Neural crest cell (in vitro differentiated cells): ENCODE measurements around the gene BIRC3. TPM values are rescaled to one million over a fixed set of nuclear protein-coding genes. Genes with fewer than 3 reads are reported as not detected.

ENCODE experiments used
- DNase-seq: peaks from one replicate; pipeline ENCODE4 v3.0.0; 2021; ENCODE audit warnings: low read depth, mixed read lengths, low spot score
- H3K27ac Mint-ChIP-seq: one replicate; pipeline ENCODE4 v1.8.0; 2021; ENCODE audit warnings: mild to moderate bottlenecking, mixed read lengths; ENCODE audit not compliant: unreplicated experiment
- H3K27me3 Mint-ChIP-seq: 2 replicates; pipeline ENCODE4 v1.8.0; 2021; ENCODE audit warnings: low read depth, mild to moderate bottlenecking, mixed read lengths
- H3K36me3 Mint-ChIP-seq: 2 replicates; pipeline ENCODE4 v1.8.0; 2021; ENCODE audit warnings: low read depth, mild to moderate bottlenecking, mixed read lengths
- H3K4me1 Mint-ChIP-seq: 2 replicates; pipeline ENCODE4 v1.8.0; 2021; ENCODE audit warnings: mixed read lengths
- H3K4me3 Mint-ChIP-seq: one replicate; pipeline ENCODE4 v1.8.0; 2021; ENCODE audit warnings: mild to moderate bottlenecking, mixed read lengths
- H3K9me3 Mint-ChIP-seq: 2 replicates; pipeline ENCODE4 v1.8.0; 2021; ENCODE audit warnings: mixed read lengths
- total RNA-seq: library from RNA; stranded (reverse); gene quantifications from 2 replicates; pipeline ENCODE4 v1.2.1, GENCODE V29; 2021
- TF ChIP-seq, protein P1 (sequence below): fragments of 200-600 bp; sonication (generic); conservative IDR thresholded peaks from 2 replicates; pipeline ENCODE4 v1.5.0; 2021; ENCODE audit warnings: antibody characterized with exemption, mild to moderate bottlenecking

The BIRC3 gene
- total RNA-seq, 1 donor from 2014 or later: 0.33 TPM

DNA sequence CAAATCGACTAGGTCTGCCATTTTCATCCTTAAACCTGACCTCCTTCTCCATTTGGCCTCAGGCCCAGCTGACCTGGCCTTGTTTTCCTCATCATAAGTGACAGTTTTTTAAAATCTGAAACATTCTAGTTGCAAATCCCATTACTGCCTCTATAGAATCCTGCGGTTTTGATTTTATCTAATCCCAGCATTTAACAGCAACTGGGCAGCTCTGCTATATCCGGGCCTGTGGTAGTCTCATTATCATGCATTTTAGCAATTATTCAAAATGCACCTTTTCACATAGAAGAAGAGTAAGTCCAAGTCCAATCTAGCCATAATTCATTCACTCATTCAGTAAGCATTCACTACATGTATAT, 28.6 kb upstream of the BIRC3 start:
- DNase-seq: no peak
- TF ChIP-seq, protein P1, sequence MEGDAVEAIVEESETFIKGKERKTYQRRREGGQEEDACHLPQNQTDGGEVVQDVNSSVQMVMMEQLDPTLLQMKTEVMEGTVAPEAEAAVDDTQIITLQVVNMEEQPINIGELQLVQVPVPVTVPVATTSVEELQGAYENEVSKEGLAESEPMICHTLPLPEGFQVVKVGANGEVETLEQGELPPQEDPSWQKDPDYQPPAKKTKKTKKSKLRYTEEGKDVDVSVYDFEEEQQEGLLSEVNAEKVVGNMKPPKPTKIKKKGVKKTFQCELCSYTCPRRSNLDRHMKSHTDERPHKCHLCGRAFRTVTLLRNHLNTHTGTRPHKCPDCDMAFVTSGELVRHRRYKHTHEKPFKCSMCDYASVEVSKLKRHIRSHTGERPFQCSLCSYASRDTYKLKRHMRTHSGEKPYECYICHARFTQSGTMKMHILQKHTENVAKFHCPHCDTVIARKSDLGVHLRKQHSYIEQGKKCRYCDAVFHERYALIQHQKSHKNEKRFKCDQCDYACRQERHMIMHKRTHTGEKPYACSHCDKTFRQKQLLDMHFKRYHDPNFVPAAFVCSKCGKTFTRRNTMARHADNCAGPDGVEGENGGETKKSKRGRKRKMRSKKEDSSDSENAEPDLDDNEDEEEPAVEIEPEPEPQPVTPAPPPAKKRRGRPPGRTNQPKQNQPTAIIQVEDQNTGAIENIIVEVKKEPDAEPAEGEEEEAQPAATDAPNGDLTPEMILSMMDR: no peak
- Mint-ChIP-seq H3K4me1 (peaks cover 5% of the 10 kb centered on the region), H3K27ac (no peak overlapping the region), H3K36me3 (no peaks in the 10 kb centered on the region), H3K9me3 (no peaks in the 10 kb centered on the region), H3K4me3 (no peak overlapping the region), H3K27me3 (no peaks in the 10 kb centered on the region)

DNA sequence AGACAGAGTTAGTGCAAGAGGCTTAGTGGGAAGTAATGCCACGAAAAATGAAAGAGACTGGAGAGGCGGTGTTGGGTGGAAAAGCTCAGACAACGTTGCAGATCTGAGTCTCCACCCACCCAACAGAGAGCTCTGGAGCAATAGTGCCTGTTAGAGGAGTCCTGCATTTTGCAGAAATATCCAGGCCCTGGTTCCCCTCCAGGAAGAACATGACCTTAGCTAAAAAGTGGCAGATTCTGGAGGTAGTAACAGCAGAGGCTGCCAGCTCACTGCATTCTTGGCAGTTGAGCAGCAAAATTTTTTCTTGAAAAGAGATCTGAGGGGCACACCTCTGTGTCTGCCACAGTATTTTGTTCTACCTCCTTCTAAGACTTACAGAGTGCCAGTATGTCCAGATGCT, 27.7 kb upstream of the BIRC3 start:
- H3K36me3 Mint-ChIP-seq: no peaks in the 10 kb centered on the region
- no peak overlapping the region for H3K4me3 Mint-ChIP-seq
- H3K27me3 Mint-ChIP-seq: no peaks in the 10 kb centered on the region
- no peak overlapping the region for H3K27ac Mint-ChIP-seq
- no peak for DNase-seq
- no peaks in the 10 kb centered on the region for H3K9me3 Mint-ChIP-seq
- TF ChIP-seq, protein P1: no peak
- H3K4me1 Mint-ChIP-seq: peaks cover 9% of the 10 kb centered on the region

DNA sequence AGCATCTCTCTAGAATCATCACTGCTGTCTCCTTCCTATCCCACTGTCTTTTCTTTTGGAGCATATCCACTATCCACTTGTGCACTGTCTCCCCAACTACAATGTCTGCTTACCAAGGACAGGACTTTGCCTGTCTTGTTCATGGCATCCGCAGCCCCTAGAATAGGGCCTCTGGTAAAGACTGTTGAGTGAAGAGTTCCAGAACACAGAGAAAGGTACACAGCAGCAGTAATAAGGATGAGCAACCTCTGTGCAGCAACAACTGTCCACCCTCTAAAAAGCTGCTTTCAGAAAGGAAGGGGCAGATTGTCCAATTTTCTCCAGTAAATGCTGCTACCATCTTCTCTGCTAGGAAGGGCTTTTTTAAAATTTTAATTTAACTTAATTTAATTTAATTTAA, 25.5 kb upstream of the BIRC3 start:
- TF ChIP-seq, protein P1: no peak
- Mint-ChIP-seq H3K27ac (no peak overlapping the region), H3K9me3 (no peaks in the 10 kb centered on the region), H3K4me3 (no peak overlapping the region), H3K27me3 (no peaks in the 10 kb centered on the region), H3K4me1 (peaks cover 9% of the 10 kb centered on the region), H3K36me3 (no peaks in the 10 kb centered on the region)
- no peak for DNase-seq

DNA sequence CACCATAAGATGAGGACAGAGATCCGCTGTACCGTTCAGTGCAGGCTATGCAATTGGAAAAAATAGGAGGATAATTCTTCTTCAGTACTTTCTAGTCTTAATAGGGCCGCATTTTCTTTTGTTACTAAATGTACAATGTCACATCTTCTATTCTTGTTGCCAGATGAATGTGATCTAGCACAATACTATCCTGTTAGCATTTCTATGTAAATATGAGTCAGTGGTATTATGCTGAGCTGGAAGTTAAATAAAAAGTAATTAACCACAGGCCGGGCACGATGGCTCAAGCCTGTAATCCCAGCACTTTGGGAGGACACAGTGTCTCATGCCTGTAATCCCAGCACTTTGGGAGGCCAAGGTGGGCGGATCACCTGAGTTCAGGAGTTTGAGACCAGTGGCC, 24.4 kb upstream of the BIRC3 start:
- no peaks in the 10 kb centered on the region for H3K36me3 Mint-ChIP-seq
- H3K4me3 Mint-ChIP-seq: no peak overlapping the region
- H3K4me1 Mint-ChIP-seq: peaks cover 6% of the 10 kb centered on the region
- H3K27ac Mint-ChIP-seq: no peak overlapping the region
- no peak for DNase-seq
- H3K27me3 Mint-ChIP-seq: no peaks in the 10 kb centered on the region
- TF ChIP-seq, protein P1: no peak
- no peaks in the 10 kb centered on the region for H3K9me3 Mint-ChIP-seq

DNA sequence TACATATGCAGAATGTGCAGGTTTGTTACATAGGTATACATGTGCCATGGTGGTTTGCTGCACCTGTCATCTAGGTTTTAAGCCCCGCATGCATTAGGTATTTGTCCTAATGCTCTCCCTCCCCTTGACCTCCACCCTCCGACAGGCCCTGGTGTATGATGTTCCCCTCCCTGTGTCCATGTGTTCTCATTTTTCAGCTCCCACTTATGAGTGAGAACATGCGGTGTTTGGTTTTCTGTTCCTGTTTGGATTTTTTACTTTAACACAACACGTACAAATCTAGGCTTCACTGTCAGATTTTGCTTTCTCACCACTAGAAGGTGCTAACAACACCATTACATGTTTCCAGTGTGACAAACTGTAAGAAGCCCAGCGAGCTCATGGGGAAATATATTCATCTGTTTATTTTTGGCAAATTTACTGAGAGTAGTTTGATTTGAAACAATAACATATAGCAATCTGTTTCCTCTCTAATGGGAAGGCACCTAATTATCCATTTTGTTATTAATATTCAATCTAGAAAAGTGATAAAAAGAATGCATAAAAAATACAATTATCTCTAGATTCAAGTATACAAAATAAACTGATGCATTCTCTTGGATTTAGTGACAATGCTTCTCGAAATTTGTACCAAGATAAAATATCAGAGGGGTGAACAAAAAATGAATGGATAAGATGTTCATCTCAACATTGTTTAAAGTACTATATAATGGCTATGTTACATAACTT, 23.2 kb upstream of the BIRC3 start:
- Mint-ChIP-seq H3K36me3 (no peaks in the 10 kb centered on the region), H3K4me1 (peaks cover 4% of the 10 kb centered on the region), H3K9me3 (no peaks in the 10 kb centered on the region), H3K4me3 (no peak overlapping the region), H3K27me3 (no peaks in the 10 kb centered on the region), H3K27ac (no peak overlapping the region)
- TF ChIP-seq, protein P1: peak; percentile 71
- no peak for DNase-seq
